Measurements from ENCODE around the gene TDO2.

DNA sequence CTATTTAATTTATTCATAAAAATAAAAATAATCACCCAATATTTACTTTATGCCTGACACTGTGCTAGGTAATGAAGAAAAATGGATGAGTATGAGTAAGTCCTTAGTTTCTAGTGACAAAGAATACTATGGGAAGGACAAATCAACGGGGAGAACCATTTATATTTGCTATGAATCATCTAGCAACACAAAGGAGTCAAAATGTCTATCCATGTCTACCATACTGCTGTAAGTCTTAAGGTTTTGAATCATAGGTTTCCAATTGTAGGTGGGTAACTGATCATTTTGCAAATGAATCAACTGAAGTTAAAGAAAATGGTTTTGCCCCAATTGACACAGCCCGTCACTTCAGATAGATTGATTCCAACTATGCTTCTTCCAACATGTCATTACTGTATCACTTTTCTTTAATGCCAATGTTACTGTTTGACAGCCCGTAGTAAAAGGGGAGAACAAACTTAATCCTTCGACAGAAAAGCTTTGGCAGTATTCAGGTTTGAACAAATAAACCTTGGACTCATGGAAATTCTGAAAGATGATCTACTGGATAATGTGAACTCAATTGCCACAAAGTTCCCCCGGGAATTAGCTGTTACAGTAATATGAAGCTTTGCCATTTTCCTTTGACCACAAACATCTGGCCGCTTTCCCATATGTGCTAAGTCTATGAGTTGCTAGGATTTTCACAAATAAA, 3.2 kb downstream of the TDO2 start:
- TF ChIP-seq, protein P1, sequence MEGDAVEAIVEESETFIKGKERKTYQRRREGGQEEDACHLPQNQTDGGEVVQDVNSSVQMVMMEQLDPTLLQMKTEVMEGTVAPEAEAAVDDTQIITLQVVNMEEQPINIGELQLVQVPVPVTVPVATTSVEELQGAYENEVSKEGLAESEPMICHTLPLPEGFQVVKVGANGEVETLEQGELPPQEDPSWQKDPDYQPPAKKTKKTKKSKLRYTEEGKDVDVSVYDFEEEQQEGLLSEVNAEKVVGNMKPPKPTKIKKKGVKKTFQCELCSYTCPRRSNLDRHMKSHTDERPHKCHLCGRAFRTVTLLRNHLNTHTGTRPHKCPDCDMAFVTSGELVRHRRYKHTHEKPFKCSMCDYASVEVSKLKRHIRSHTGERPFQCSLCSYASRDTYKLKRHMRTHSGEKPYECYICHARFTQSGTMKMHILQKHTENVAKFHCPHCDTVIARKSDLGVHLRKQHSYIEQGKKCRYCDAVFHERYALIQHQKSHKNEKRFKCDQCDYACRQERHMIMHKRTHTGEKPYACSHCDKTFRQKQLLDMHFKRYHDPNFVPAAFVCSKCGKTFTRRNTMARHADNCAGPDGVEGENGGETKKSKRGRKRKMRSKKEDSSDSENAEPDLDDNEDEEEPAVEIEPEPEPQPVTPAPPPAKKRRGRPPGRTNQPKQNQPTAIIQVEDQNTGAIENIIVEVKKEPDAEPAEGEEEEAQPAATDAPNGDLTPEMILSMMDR (IDR thresholded peaks at IDR 0.05), result no peak
- TF ChIP-seq POLR2A (IDR thresholded peaks at IDR 0.05), result no peak

All from right lobe of liver (tissue), 4 donors.